WTC11 (cell line): Measurements from ENCODE around the gene UNC93B1.

ENCODE experiments used
- CTCF ChIP-seq: fragments of 200-600 bp; IDR thresholded peaks from 2 replicates; pipeline ENCODE4 v1.8.0; 2022; ENCODE audit warnings: antibody characterized with exemption
- ELF4 ChIP-seq: sonication (generic); formaldehyde crosslinking; IDR thresholded peaks from 2 replicates; pipeline ENCODE4 v1.8.1; 2022; ENCODE audit warnings: low read depth, mild to moderate bottlenecking, moderate library complexity, missing genetic modification reagents
- FOXK1 ChIP-seq: sonication (generic); formaldehyde crosslinking; IDR thresholded peaks from 2 replicates; pipeline ENCODE4 v1.8.0; 2022; ENCODE audit warnings: mild to moderate bottlenecking, moderate library complexity, missing genetic modification reagents
- SP1 ChIP-seq: sonication (generic); formaldehyde crosslinking; conservative IDR thresholded peaks from 2 replicates; pipeline ENCODE4 v1.8.1; 2022; ENCODE audit warnings: missing genetic modification reagents
- ZNF263 ChIP-seq: sonication (generic); formaldehyde crosslinking; IDR thresholded peaks from 2 replicates; pipeline ENCODE4 v1.8.1; 2022; ENCODE audit warnings: low read depth, mild to moderate bottlenecking, moderate library complexity, missing genetic modification reagents

- TF ChIP-seq CTCF (no peak), ELF4 (CRISPR knock-in tag) (no peak), FOXK1 (CRISPR knock-in tag) (no peak), ZNF263 (CRISPR knock-in tag) (no peak), SP1 (CRISPR knock-in tag) (no peak)
Measured at GRCh38 chr11:68031144-68031464, 27.2 kb upstream of the UNC93B1 start.
